Mesendoderm (in vitro differentiated cells): ENCODE results near the gene RAB23.
A peak's percentile ranks its signal among the peaks of the same experiment; 100 is the strongest.
"Not testable (repeated sequence)": the region's sequence is repeated elsewhere in the genome, so short reads cannot be mapped to it uniquely, and the experiment has no call there.

ENCODE experiments used
- DNase-seq: peaks from one replicate; pipeline ENCODE4 v3.0.0; 2013
- H2AK5ac ChIP-seq: 2 replicates; pipeline ENCODE4 v1.6.1; 2013; ENCODE audit warnings: low read length, inconsistent platforms
- H2BK120ac ChIP-seq: 2 replicates; pipeline ENCODE4 v1.6.1; 2013; ENCODE audit warnings: low read depth, mild to moderate bottlenecking, low read length, moderate library complexity, mixed read lengths
- H2BK15ac ChIP-seq: replicated peaks from 2 replicates; pipeline ENCODE4 v1.6.1; 2013; ENCODE audit warnings: low read depth, mild to moderate bottlenecking, moderate library complexity
- H2BK5ac ChIP-seq: 2 replicates; pipeline ENCODE4 v1.6.1; 2013; ENCODE audit warnings: low read length, inconsistent platforms
- H3K18ac ChIP-seq: 2 replicates; pipeline ENCODE4 v1.6.1; 2013; ENCODE audit warnings: mild to moderate bottlenecking, low read length, mixed read lengths
- H3K23ac ChIP-seq: one replicate; pipeline ENCODE4 v1.6.1; 2013; ENCODE audit warnings: low read length
- H3K27ac ChIP-seq: 2 replicates; pipeline ENCODE4 v1.5.1; 2013; ENCODE audit warnings: low read depth, mild to moderate bottlenecking, inconsistent platforms, low read length, moderate library complexity
- H3K27me3 ChIP-seq: 2 replicates; pipeline ENCODE4 v1.6.1; 2013; ENCODE audit warnings: low read length, control low read depth, mild to moderate bottlenecking, inconsistent platforms; ENCODE audit not compliant: insufficient read depth, poor library complexity
- H3K36me3 ChIP-seq: 2 replicates; pipeline ENCODE4 v1.6.1; 2013; ENCODE audit warnings: low read length, inconsistent platforms; ENCODE audit not compliant: control insufficient read depth, insufficient read depth
- H3K4ac ChIP-seq: one replicate; pipeline ENCODE4 v1.6.1; 2013; ENCODE audit warnings: low read depth, mild to moderate bottlenecking, low read length, moderate library complexity
- H3K4me1 ChIP-seq: 2 replicates; pipeline ENCODE4 v1.6.1; 2013; ENCODE audit warnings: low read depth, low read length, inconsistent platforms; ENCODE audit not compliant: control insufficient read depth
- H3K4me2 ChIP-seq: 2 replicates; pipeline ENCODE4 v1.6.1; 2013; ENCODE audit warnings: low read length
- H3K4me3 ChIP-seq: 2 replicates; pipeline ENCODE4 v1.5.1; 2013; ENCODE audit warnings: mild to moderate bottlenecking, low read length
- H3K56ac ChIP-seq: one replicate; pipeline ENCODE4 v1.6.1; 2013; ENCODE audit warnings: low read length
- H3K79me1 ChIP-seq: 2 replicates; pipeline ENCODE4 v1.6.1; 2013; ENCODE audit warnings: low read length, inconsistent platforms
- H3K79me2 ChIP-seq: 2 replicates; pipeline ENCODE4 v1.6.1; 2013; ENCODE audit warnings: mild to moderate bottlenecking, low read length; ENCODE audit not compliant: control insufficient read depth, insufficient read depth
- H3K9ac ChIP-seq: 2 replicates; pipeline ENCODE4 v1.6.1; 2013; ENCODE audit warnings: low read length, inconsistent platforms
- H4K5ac ChIP-seq: one replicate; pipeline ENCODE4 v1.6.1; 2013; ENCODE audit warnings: low read length
- H4K8ac ChIP-seq: one replicate; pipeline ENCODE4 v1.6.1; 2013; ENCODE audit warnings: low read depth, mild to moderate bottlenecking, control low read depth, low read length, moderate library complexity
- WGBS: extraction: QIAGEN DNeasy Blood & Tissue Kit; methylation state at CpG from one replicate; pipeline ENCODE4 v1.1.7; 2013; ENCODE audit warnings: low lambda C conversion rate, missing lambda C conversion rate; ENCODE audit not compliant: insufficient coverage; ENCODE audit errors: extremely low coverage; 5-methylcytosine and 5-hydroxymethylcytosine counted together

RAB23 gene

DNA sequence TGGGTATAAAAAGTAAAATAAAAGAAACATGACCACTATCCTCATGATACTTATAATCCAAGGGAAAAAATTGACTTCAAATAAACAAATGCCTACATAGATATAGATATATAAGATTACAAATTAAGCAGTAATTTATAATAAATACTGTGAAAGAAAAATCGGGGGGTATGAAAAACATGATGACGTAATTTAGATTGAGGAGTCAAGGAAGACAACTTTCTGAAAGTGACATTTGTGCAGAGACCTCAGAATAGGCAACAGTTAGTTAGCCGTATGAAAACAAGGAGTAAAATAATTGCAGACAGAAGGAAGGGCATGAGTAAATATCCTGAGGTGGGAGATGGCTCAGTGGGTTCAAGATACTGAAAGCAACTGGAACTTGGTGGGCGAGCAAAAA lies 28.2 kb upstream of the RAB23 start:
- Histone ChIP-seq H2AK5ac (no peak overlapping the region), H2BK15ac (no peak overlapping the region), H3K23ac (no peak overlapping the region), H4K8ac (no peak overlapping the region), H3K4ac (no peak overlapping the region), H3K4me1 (no peaks in the 10 kb centered on the region), H2BK120ac (no peak overlapping the region), H4K5ac (no peak overlapping the region), H3K56ac (no peak overlapping the region), H3K27ac (no peak overlapping the region), H3K36me3 (no peaks in the 10 kb centered on the region), H3K4me2 (no peak overlapping the region), H3K18ac (no peak overlapping the region), H2BK5ac (no peak overlapping the region), H3K9ac (no peak overlapping the region), H3K27me3 (no peaks in the 10 kb centered on the region), H3K4me3 (no peak overlapping the region), H3K79me1 (no peaks in the 10 kb centered on the region), H3K79me2 (no peaks in the 10 kb centered on the region)
- no peak for DNase-seq
- WGBS = no CpG with 5 or more reads among the region's 4 CpGs

- no peak overlapping the region for H4K5ac ChIP-seq
- no peak overlapping the region for H2BK120ac ChIP-seq
- no peak overlapping the region for H4K8ac ChIP-seq
- no peak overlapping the region for H2BK5ac ChIP-seq
- no peak overlapping the region for H3K4me2 ChIP-seq
- peak; percentile 25 for DNase-seq
- no peak overlapping the region for H2BK15ac ChIP-seq
- H3K4ac ChIP-seq = no peak overlapping the region
- no peak overlapping the region for H3K9ac ChIP-seq
- whole genome bisulfite sequencing = no CpG with 5 or more reads among the region's 2 CpGs
- H3K4me3 ChIP-seq = no peak overlapping the region
- H3K27me3 ChIP-seq = no peaks in the 10 kb centered on the region
- H3K18ac ChIP-seq = no peak overlapping the region
- H3K23ac ChIP-seq = no peak overlapping the region
- no peaks in the 10 kb centered on the region for H3K4me1 ChIP-seq
- H3K79me2 ChIP-seq = no peaks in the 10 kb centered on the region
- H3K79me1 ChIP-seq = no peaks in the 10 kb centered on the region
- H3K36me3 ChIP-seq = no peaks in the 10 kb centered on the region
- no peak overlapping the region for H3K27ac ChIP-seq
- no peak overlapping the region for H2AK5ac ChIP-seq
- H3K56ac ChIP-seq = no peak overlapping the region
Observed at GRCh38 chr6:57248311-57248895, 26.3 kb upstream of the RAB23 start.

- no peak overlapping the region for H3K23ac ChIP-seq
- no peak overlapping the region for H2BK120ac ChIP-seq
- no peak overlapping the region for H3K4me3 ChIP-seq
- no peaks in the 10 kb centered on the region for H3K4me1 ChIP-seq
- H3K36me3 ChIP-seq = no peaks in the 10 kb centered on the region
- no peak overlapping the region for H2BK15ac ChIP-seq
- H3K4ac ChIP-seq = no peak overlapping the region
- no peak overlapping the region for H3K56ac ChIP-seq
- H3K18ac ChIP-seq = no peak overlapping the region
- no peak overlapping the region for H3K9ac ChIP-seq
- H2AK5ac ChIP-seq = no peak overlapping the region
- H3K27ac ChIP-seq = no peak overlapping the region
- no peak overlapping the region for H2BK5ac ChIP-seq
- H4K5ac ChIP-seq = no peak overlapping the region
- no peaks in the 10 kb centered on the region for H3K79me2 ChIP-seq
- H3K4me2 ChIP-seq = no peak overlapping the region
- no peak overlapping the region for H4K8ac ChIP-seq
- no peaks in the 10 kb centered on the region for H3K27me3 ChIP-seq
- no peaks in the 10 kb centered on the region for H3K79me1 ChIP-seq
- no peak for DNase-seq
Observed at GRCh38 chr6:57247603-57248002, 25.5 kb upstream of the RAB23 start.

DNA sequence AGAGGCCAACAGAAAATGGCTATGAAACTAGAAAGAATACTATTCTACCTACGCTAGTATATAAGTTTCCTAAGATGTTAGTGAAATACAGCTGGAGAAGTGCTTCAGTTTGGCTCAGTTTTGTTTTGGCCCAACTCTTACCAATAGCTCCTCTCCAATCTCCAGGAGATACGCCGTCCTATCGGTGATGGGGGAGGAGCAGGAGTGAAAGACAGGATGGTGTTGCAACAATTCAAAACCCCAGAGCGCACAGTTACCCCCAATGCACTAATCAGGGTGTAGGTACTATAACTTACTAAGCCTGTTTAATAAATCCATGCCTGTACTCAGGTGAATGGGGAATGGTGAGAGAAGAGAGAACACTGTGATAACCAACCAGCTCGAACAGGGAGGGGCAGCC lies 24.2 kb upstream of the RAB23 start:
- no CpG with 5 or more reads among the region's 6 CpGs for WGBS

DNA sequence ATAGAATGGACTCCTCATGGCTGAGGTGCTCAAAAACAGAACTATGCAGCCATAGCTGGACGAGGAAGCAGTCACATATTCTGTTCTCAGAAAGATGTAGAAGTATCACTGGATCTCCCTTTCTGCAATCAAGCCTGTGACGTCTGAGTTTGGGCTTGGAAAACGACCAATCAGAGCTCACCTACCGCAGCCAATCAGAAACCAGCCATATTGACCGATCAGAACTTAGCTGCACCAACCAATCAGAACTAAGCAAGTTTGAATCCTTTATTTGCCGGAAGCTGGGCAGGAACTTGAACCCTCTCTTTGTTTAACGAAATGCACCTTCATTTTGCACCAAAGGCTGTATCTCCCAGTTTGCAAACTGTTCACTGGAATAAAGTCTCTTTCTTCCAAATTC lies 21.8 kb upstream of the RAB23 start:
- Histone ChIP-seq H2BK5ac (no peak overlapping the region), H4K5ac (no peak overlapping the region), H3K4ac (no peak overlapping the region), H3K27ac (no peak overlapping the region), H3K56ac (no peak overlapping the region), H3K4me3 (no peak overlapping the region), H2BK120ac (no peak overlapping the region), H3K23ac (no peak overlapping the region), H2BK15ac (no peak overlapping the region), H2AK5ac (no peak overlapping the region), H3K36me3 (no peaks in the 10 kb centered on the region), H3K4me1 (no peaks in the 10 kb centered on the region), H3K79me1 (no peaks in the 10 kb centered on the region), H3K9ac (no peak overlapping the region), H3K4me2 (no peak overlapping the region), H3K18ac (no peak overlapping the region), H3K79me2 (no peaks in the 10 kb centered on the region), H4K8ac (no peak overlapping the region), H3K27me3 (no peaks in the 10 kb centered on the region)
- WGBS = no CpG with 5 or more reads among the region's 7 CpGs
- no peak for DNase-seq

More for the DNA sequence above, 24.2 kb upstream of the RAB23 start:
- Histone ChIP-seq H3K79me2 (no peaks in the 10 kb centered on the region), H3K56ac (no peak overlapping the region), H2BK120ac (no peak overlapping the region), H2BK15ac (no peak overlapping the region), H4K8ac (no peak overlapping the region), H3K4ac (no peak overlapping the region), H2AK5ac (no peak overlapping the region), H4K5ac (no peak overlapping the region), H3K27me3 (no peaks in the 10 kb centered on the region), H3K79me1 (no peaks in the 10 kb centered on the region), H3K36me3 (no peaks in the 10 kb centered on the region), H3K9ac (no peak overlapping the region), H3K4me1 (no peaks in the 10 kb centered on the region), H3K18ac (no peak overlapping the region), H3K27ac (no peak overlapping the region), H3K4me3 (no peak overlapping the region), H3K23ac (no peak overlapping the region), H2BK5ac (no peak overlapping the region), H3K4me2 (no peak overlapping the region)
- no peak for DNase-seq

- not testable (repeated sequence) for H3K23ac ChIP-seq, H3K27me3 ChIP-seq, H3K56ac ChIP-seq, H3K79me1 ChIP-seq, H3K36me3 ChIP-seq, H3K4me2 ChIP-seq, H3K4me3 ChIP-seq, H3K18ac ChIP-seq, H3K79me2 ChIP-seq, H3K9ac ChIP-seq, H2BK5ac ChIP-seq, H4K8ac ChIP-seq, H2BK15ac ChIP-seq, H3K27ac ChIP-seq, H3K4me1 ChIP-seq, H4K5ac ChIP-seq, H2BK120ac ChIP-seq, DNase-seq, H2AK5ac ChIP-seq, H3K4ac ChIP-seq
- no CpG with 5 or more reads among the region's 13 CpGs for WGBS
Observed at GRCh38 chr6:57243526-57243925, 21.4 kb upstream of the RAB23 start.
